ENCODE results near the gene TASP1.
"Not testable (repeated sequence)": the region's sequence is repeated elsewhere in the genome, so short reads cannot be mapped to it uniquely, and the experiment has no call there.

- TF ChIP-seq MAX (IDR thresholded peaks at IDR 0.05); GABPA (IDR thresholded peaks at IDR 0.05 in 1 of 2, conservative IDR thresholded peaks at IDR 0.05 in 1 of 2); CTCF (IDR thresholded peaks at IDR 0.05; ENCODE audit: low read depth, low read length, missing input control); RXRA (IDR thresholded peaks at IDR 0.05); TAF1 (conservative IDR thresholded peaks at IDR 0.05); YY1 (IDR thresholded peaks at IDR 0.05); ATF3 (IDR thresholded peaks at IDR 0.05); EGR1 (IDR thresholded peaks at IDR 0.05; ENCODE audit: low read depth in 2 of 2); REST (IDR thresholded peaks at IDR 0.05); FOXA1 (IDR thresholded peaks at IDR 0.05); HNF4A (conservative IDR thresholded peaks at IDR 0.05); SP1 (IDR thresholded peaks at IDR 0.05); RAD21 (IDR thresholded peaks at IDR 0.05); HNF4G (IDR thresholded peaks at IDR 0.05): not testable (repeated sequence)
Observed at GRCh38 chr20:13619415-13619814, 19.3 kb downstream of the TASP1 start.
